DOHH2 (cell line): ENCODE data around the gene GREB1.

ENCODE experiments used
- H3F3A ChIP-seq: fragments of 200-600 bp; sonication (generic), shearing (Covaris generic); 2 replicates; pipeline ENCODE4 v1.6.0; 2016; ENCODE audit warnings: antibody characterized with exemption, mild to moderate bottlenecking; ENCODE audit not compliant: control insufficient read depth, insufficient read depth
- H3K27ac ChIP-seq: fragments of 200-600 bp; sonication (generic); 2 replicates; pipeline ENCODE4 v1.5.1; 2014; ENCODE audit warnings: low read depth, mild to moderate bottlenecking, low read length, moderate library complexity
- H3K27me3 ChIP-seq: fragments of 200-600 bp; sonication (generic); 2 replicates; pipeline ENCODE4 v1.6.1; 2014; ENCODE audit warnings: mild to moderate bottlenecking, low read length, mixed read lengths; ENCODE audit not compliant: control insufficient read depth
- H3K36me3 ChIP-seq: fragments of 200-600 bp; sonication (generic); 2 replicates; pipeline ENCODE4 v1.6.1; 2014; ENCODE audit warnings: mild to moderate bottlenecking, low read length, moderate library complexity, mixed read lengths; ENCODE audit not compliant: control insufficient read depth
- H3K4me1 ChIP-seq: fragments of 200-600 bp; sonication (generic); 2 replicates; pipeline ENCODE4 v1.6.1; 2014; ENCODE audit warnings: mild to moderate bottlenecking, low read length, mixed read lengths; ENCODE audit not compliant: control insufficient read depth
- H3K4me2 ChIP-seq: fragments of 200-600 bp; sonication (generic); 2 replicates; pipeline ENCODE4 v1.6.0; 2014; ENCODE audit warnings: mild to moderate bottlenecking, low read length, moderate library complexity
- H3K4me3 ChIP-seq: fragments of 200-600 bp; sonication (generic); 2 replicates; pipeline ENCODE4 v1.5.1; 2014; ENCODE audit warnings: mild to moderate bottlenecking, low read length, mixed read lengths
- H3K79me2 ChIP-seq: fragments of 200-600 bp; sonication (generic); 2 replicates; pipeline ENCODE4 v1.6.1; 2014; ENCODE audit warnings: mild to moderate bottlenecking, low read length, mixed read lengths; ENCODE audit not compliant: control insufficient read depth
- H3K9me2 ChIP-seq: fragments of 200-600 bp; sonication (generic); replicated peaks from 2 replicates; pipeline ENCODE4 v1.6.1; 2014; ENCODE audit warnings: mild to moderate bottlenecking, low read length, mixed read lengths; ENCODE audit not compliant: control insufficient read depth
- H3K9me3 ChIP-seq: fragments of 200-600 bp; sonication (generic); 2 replicates; pipeline ENCODE4 v1.6.1; 2014; ENCODE audit warnings: antibody characterized with exemption, low read length, mixed read lengths; ENCODE audit not compliant: control insufficient read depth, insufficient read depth
- H4K20me1 ChIP-seq: fragments of 200-600 bp; sonication (generic); 2 replicates; pipeline ENCODE4 v1.6.0; 2014; ENCODE audit warnings: low read depth, mild to moderate bottlenecking, antibody characterized with exemption, low read length, moderate library complexity; ENCODE audit not compliant: control insufficient read depth, insufficient read depth
- EZH2phosphoT487 ChIP-seq: fragments of 200-600 bp; sonication (generic); IDR thresholded peaks from 2 replicates; pipeline ENCODE4 v1.6.1; 2017; ENCODE audit warnings: borderline replicate concordance, mild to moderate bottlenecking, antibody characterized with exemption, low read length, moderate library complexity, mixed read lengths
- TF ChIP-seq, protein P1 (sequence below): fragments of 200-600 bp; sonication (generic); IDR thresholded peaks from one replicate; pipeline ENCODE4 v1.5.1; 2014; ENCODE audit warnings: antibody characterized with exemption, mild to moderate bottlenecking, low read depth, low read length; ENCODE audit not compliant: poor library complexity, severe bottlenecking

The GREB1 gene

DNA sequence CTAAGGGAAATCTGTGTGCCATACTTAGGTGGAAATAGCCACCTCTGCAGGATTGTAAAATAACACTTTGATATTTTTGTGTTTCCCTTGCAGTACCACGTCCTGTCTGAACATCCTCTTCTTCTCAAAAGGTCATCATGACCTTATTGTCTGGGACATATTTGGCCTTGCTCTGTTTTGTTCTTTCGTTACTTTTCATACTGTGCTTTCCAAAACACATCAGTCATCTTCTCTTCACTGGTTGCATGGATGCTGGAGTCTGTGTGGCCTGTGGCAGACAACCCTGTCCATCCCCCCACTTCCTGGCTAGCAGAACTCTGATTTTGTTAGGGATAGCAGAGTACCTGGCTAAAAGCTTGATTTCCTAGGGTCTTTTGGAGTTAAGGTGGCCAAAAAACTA is 9.4 kb upstream of the GREB1 start:
- no peaks in the 10 kb centered on the region for H3K9me2 ChIP-seq
- H3F3A ChIP-seq, result no peaks in the 10 kb centered on the region
- TF ChIP-seq EZH2phosphoT487, result no peak
- TF ChIP-seq, protein P1, sequence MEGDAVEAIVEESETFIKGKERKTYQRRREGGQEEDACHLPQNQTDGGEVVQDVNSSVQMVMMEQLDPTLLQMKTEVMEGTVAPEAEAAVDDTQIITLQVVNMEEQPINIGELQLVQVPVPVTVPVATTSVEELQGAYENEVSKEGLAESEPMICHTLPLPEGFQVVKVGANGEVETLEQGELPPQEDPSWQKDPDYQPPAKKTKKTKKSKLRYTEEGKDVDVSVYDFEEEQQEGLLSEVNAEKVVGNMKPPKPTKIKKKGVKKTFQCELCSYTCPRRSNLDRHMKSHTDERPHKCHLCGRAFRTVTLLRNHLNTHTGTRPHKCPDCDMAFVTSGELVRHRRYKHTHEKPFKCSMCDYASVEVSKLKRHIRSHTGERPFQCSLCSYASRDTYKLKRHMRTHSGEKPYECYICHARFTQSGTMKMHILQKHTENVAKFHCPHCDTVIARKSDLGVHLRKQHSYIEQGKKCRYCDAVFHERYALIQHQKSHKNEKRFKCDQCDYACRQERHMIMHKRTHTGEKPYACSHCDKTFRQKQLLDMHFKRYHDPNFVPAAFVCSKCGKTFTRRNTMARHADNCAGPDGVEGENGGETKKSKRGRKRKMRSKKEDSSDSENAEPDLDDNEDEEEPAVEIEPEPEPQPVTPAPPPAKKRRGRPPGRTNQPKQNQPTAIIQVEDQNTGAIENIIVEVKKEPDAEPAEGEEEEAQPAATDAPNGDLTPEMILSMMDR, result no peak
- H3K36me3 ChIP-seq, result no peaks in the 10 kb centered on the region
- peaks cover 12% of the 10 kb centered on the region; the same call in 1 of the 2 replicates for H3K27me3 ChIP-seq
- H3K4me3 ChIP-seq, result no peak overlapping the region
- no peaks in the 10 kb centered on the region for H4K20me1 ChIP-seq
- no peaks in the 10 kb centered on the region for H3K79me2 ChIP-seq
- H3K27ac ChIP-seq, result no peak overlapping the region
- no peaks in the 10 kb centered on the region for H3K9me3 ChIP-seq
- no peak overlapping the region for H3K4me2 ChIP-seq
- no peaks in the 10 kb centered on the region for H3K4me1 ChIP-seq

DNA sequence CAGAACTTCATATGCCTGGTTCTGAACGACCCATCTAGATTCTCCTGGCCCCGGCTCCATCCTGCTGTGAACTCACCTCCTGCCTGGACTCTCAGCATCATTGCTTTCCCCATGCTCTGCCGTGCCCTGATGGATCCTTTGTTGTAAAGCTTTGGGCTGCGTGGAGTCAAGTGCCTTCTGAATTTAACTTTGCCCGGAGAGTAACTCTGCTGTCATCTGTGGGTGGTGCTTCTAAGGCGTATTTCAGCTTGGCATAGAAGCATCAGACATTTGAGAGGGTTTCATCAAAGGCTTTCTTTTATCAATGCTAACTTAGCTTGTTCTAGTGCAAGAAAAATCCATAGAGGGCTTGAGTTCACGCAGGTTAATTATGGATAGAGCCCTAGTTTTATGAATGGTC is 8.1 kb upstream of the GREB1 start:
- H3K9me2 ChIP-seq, result no peaks in the 10 kb centered on the region
- peaks cover 12% of the 10 kb centered on the region; the same call in 1 of the 2 replicates for H3K27me3 ChIP-seq
- no peak overlapping the region for H3K27ac ChIP-seq
- H4K20me1 ChIP-seq, result no peaks in the 10 kb centered on the region
- H3K36me3 ChIP-seq, result no peaks in the 10 kb centered on the region
- H3K79me2 ChIP-seq, result no peaks in the 10 kb centered on the region
- no peak for TF ChIP-seq EZH2phosphoT487
- TF ChIP-seq, protein P1, result no peak
- no peak overlapping the region for H3K4me2 ChIP-seq
- no peak overlapping the region for H3K4me3 ChIP-seq
- H3K9me3 ChIP-seq, result no peaks in the 10 kb centered on the region
- H3K4me1 ChIP-seq, result no peaks in the 10 kb centered on the region
- no peaks in the 10 kb centered on the region for H3F3A ChIP-seq

DNA sequence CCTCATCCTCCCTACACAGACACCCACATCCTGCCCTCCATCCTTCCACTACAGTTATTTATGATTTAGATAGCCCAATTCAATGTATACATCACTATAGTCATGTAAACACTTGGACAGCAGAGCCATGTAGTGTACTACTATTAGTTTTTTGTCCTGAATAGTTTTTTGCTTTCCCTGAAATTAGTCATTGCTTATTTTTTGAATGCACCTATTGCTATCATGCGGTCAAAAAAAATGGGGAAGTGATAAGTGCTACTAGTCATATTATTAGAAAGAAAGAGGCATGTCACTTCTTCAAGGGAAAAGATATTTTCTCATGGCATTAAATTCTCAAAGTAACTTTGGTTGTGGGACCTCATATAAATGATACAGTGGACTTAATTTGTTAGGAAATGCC is 6.8 kb upstream of the GREB1 start:
- no peaks in the 10 kb centered on the region for H3K9me3 ChIP-seq
- no peak overlapping the region for H3K4me3 ChIP-seq
- H4K20me1 ChIP-seq, result no peaks in the 10 kb centered on the region
- no peak overlapping the region for H3K4me2 ChIP-seq
- no peaks in the 10 kb centered on the region for H3K79me2 ChIP-seq
- TF ChIP-seq EZH2phosphoT487, result no peak
- TF ChIP-seq, protein P1, result no peak
- H3K4me1 ChIP-seq, result no peaks in the 10 kb centered on the region
- peaks cover 12% of the 10 kb centered on the region; the same call in 1 of the 2 replicates for H3K27me3 ChIP-seq
- H3K9me2 ChIP-seq, result no peaks in the 10 kb centered on the region
- H3K27ac ChIP-seq, result no peak overlapping the region
- H3K36me3 ChIP-seq, result no peaks in the 10 kb centered on the region
- H3F3A ChIP-seq, result no peaks in the 10 kb centered on the region
